ENCODE data around the gene FRZB.
A peak's percentile ranks its signal among the peaks of the same experiment; 100 is the strongest.

The FRZB gene

DNA sequence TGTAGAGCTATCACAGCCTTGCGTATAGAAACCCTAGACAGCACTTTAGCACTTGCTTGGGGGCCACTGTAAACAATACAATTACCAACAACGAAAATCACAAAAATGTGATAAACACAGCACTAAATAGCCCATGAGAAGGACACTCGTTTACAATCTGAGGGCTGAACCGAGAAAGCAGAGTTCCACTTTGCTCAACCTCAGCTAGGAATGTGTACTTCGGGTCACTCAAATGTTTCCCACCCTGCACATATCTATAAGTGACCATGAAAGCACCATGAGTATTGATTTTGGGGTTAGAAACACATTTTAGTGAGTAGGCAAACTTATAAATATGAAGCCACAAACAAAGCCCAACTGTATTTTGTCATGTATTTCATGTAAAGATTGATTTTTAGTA, 62.3 kb downstream of the FRZB start:
- DNase-seq (ENCODE audit: low read depth, low spot score) = no peak

- DNase-seq (ENCODE audit: low read depth, low spot score) = no peak
Measured at GRCh38 chr2:182798736-182799135, 67.7 kb downstream of the FRZB start.

- no peak for DNase-seq (ENCODE audit: low read depth, low spot score)
Measured at GRCh38 chr2:182792441-182792840, 74.0 kb downstream of the FRZB start.

- peak; percentile 39 for DNase-seq (ENCODE audit: low read depth, low spot score)
Measured at GRCh38 chr2:182784777-182785176, 81.7 kb downstream of the FRZB start.

- no peak for DNase-seq (ENCODE audit: low read depth, low spot score)
Measured at GRCh38 chr2:182784058-182784706, 82.3 kb downstream of the FRZB start.

All from smooth muscle cell of the brain vasculature (primary cell).